Right atrium auricular region (tissue), 2 donors: ENCODE measurements around the gene NEK4. TPM values are rescaled to one million over a fixed set of nuclear protein-coding genes. Genes with fewer than 3 reads are reported as not detected.

Source experiments
- DNase-seq: peaks from one replicate; pipeline ENCODE4 v3.0.0-alpha.2; 2019; ENCODE audit warnings: low spot score
- H3K27ac ChIP-seq, 2 donors: fragments of 200-600 bp; sonication (generic); 1 replicate in 1 of 2; 2 replicates in 1 of 2; pipeline ENCODE4 v1.5.1; 2016 to 2019
- H3K27me3 ChIP-seq, 2 donors: fragments of 200-600 bp; sonication (generic); one replicate each; pipeline versions ENCODE4 v1.5.1 to v1.6.0; 2017 to 2019
- H3K36me3 ChIP-seq: fragments of 200-600 bp; sonication (generic); one replicate; pipeline ENCODE4 v1.5.1; 2016
- H3K4me1 ChIP-seq, 2 donors: fragments of 200-600 bp; sonication (generic); one replicate each; pipeline versions ENCODE4 v1.5.1 to v1.6.0; 2017 to 2019
- H3K4me3 ChIP-seq, 2 donors: fragments of 200-600 bp; sonication (generic); 1 replicate in 1 of 2; 2 replicates in 1 of 2; pipeline ENCODE4 v1.5.1; 2017 to 2019; ENCODE audit warnings: mild to moderate bottlenecking in 1 of 2, moderate library complexity in 1 of 2
- H3K9me3 ChIP-seq, 2 donors: fragments of 200-600 bp; sonication (generic); one replicate each; pipeline ENCODE4 v1.5.1; 2019
- total RNA-seq, 2 donors: library from RNA; depleted of rRNA; stranded (reverse); fragments of >200 nt; gene quantifications; one replicate each; pipeline ENCODE4 v1.1.0, GENCODE V29; 2016
- TF ChIP-seq, protein P1 (sequence below), 2 donors: fragments of 200-600 bp; sonication (generic); IDR thresholded peaks; one replicate each; pipeline ENCODE4 v1.5.1; 2019; ENCODE audit warnings: antibody characterized with exemption in 2 of 2

Gene NEK4
- total RNA-seq, 2 donors from 2014 or later, result 12.8 to 14.6 TPM

DNA sequence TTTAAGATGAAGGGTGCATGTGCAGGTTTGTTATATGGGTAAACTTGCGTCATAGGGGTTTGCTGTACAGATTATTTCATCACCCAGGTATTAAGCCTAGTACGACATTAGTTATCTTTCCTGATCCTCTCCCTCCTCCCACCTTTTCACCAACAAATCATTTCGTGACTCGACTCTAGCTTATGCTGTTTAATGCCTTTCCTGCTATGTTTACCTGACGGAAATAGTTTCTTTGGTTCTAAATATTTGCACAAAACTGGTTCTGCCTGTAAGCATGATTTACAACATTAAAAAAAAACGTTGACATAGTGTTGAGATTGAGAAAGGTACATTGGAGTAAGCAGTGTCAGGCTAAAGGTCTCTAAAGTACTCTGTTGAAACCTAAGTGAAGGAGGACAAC lies 82.5 kb downstream of the NEK4 start:
- Histone ChIP-seq H3K27me3 (no peaks in the 10 kb centered on the region), H3K4me1 (peaks cover 0 to 27% of the 10 kb centered on the region in 2 donors), H3K36me3 (peaks cover 66% of the 10 kb centered on the region), H3K27ac (no peak overlapping the region), H3K9me3 (no peaks in the 10 kb centered on the region), H3K4me3 (no peak overlapping the region)
- TF ChIP-seq, protein P1, sequence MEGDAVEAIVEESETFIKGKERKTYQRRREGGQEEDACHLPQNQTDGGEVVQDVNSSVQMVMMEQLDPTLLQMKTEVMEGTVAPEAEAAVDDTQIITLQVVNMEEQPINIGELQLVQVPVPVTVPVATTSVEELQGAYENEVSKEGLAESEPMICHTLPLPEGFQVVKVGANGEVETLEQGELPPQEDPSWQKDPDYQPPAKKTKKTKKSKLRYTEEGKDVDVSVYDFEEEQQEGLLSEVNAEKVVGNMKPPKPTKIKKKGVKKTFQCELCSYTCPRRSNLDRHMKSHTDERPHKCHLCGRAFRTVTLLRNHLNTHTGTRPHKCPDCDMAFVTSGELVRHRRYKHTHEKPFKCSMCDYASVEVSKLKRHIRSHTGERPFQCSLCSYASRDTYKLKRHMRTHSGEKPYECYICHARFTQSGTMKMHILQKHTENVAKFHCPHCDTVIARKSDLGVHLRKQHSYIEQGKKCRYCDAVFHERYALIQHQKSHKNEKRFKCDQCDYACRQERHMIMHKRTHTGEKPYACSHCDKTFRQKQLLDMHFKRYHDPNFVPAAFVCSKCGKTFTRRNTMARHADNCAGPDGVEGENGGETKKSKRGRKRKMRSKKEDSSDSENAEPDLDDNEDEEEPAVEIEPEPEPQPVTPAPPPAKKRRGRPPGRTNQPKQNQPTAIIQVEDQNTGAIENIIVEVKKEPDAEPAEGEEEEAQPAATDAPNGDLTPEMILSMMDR (IDR thresholded peaks at IDR 0.05), result no peak
- no peak for DNase-seq

DNA sequence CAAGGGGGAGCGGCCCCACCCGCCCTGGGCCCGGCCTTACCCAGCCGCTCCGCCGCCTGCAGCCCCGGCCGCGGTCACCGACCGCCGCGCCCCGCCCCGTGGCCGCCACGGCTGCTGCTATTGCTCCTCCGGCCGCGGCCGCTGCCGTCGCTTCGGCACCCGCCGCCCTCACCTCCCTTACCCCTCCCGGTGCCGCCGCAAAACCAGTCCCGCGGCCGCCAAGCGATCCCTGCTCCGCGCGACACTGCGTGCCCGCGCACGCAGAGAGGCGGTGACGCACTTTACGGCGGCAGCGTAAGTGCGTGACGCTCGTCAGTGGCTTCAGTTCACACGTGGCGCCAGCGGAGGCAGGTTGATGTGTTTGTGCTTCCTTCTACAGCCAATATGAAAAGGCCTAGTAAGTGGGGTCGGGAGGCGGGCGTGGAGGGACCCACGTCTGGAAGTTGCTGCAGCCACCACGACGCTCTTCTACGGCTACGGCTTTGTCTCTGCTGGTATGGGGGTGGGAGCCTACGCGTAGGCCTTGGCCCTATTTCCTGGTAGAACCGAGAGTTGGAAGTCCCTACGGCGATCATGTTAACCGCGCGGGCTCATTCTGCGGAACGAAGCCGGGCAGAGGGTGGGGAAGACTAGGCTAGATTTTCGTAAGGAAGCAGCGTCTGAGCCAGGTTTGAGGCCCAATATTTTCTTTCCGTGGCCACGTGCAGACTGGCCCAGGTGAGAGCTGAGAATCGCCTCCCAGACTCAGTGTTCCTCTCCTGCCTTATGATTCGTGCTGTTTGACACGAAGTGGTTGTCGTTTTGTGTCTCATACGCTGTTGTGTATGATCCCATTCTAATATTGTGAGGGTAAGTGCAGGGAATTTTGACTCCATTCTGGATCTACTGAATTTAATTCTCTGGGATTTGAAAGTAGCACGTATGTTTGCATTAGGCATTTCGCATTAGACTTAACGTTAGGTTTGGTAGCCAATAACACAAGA lies 84.7 kb downstream of the NEK4 start, which contains the start of the genes GNL3 and PBRM1:
TSS of gene GNL3 (plus strand) at position 324 of the 983 bp plus-strand sequence. CDS start at position 385, 61 bp downstream.
TSS of gene PBRM1 (minus strand) at position 205 of the 983 bp plus-strand sequence.
- no peaks in the 10 kb centered on the region for H3K27me3 ChIP-seq
- TF ChIP-seq, protein P1 (IDR thresholded peaks at IDR 0.05), result no peak
- DNase-seq, result peak; percentile 93
- H3K27ac ChIP-seq, result peak within 1 kb of the TSS; percentile 91 to 95
- peaks cover 0 to 45% of the 10 kb centered on the region in 2 donors for H3K4me1 ChIP-seq
- peak within 1 kb of the TSS; percentile 53 to 80 for H3K4me3 ChIP-seq
- H3K36me3 ChIP-seq, result peaks cover 44% of the 10 kb centered on the region
- H3K9me3 ChIP-seq, result no peaks in the 10 kb centered on the region

DNA sequence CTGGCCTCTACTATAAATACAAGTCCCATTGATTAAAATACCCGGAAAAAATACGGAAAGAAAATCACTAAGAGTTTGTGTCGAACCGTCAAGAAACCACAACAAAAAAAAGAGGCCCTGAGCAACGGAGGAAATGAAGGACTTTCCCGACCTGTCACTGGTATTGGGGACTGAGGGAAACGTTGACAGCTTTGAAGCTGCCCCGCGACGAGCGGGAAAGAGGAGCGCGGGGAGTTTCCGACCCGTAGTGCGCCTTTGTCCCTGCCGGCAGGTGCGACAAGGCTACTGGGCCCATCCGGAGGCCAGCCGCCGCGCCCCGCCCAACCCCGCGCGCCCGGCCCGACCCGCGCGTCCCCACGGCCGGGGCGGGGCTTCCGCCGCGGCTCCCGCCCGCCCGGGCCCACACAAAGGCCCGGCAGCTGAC lies 85.4 kb downstream of the NEK4 start:
- peaks cover 36% of the 10 kb centered on the region for H3K36me3 ChIP-seq
- peaks cover 0 to 45% of the 10 kb centered on the region in 2 donors for H3K4me1 ChIP-seq
- H3K27me3 ChIP-seq, result no peaks in the 10 kb centered on the region
- no peaks in the 10 kb centered on the region for H3K9me3 ChIP-seq
- H3K4me3 ChIP-seq, result peak overlapping the region; percentile 53 to 80
- H3K27ac ChIP-seq, result peak overlapping the region; percentile 91 to 95
- TF ChIP-seq, protein P1 (IDR thresholded peaks at IDR 0.05), result no peak
- DNase-seq, result peak; percentile 76

DNA sequence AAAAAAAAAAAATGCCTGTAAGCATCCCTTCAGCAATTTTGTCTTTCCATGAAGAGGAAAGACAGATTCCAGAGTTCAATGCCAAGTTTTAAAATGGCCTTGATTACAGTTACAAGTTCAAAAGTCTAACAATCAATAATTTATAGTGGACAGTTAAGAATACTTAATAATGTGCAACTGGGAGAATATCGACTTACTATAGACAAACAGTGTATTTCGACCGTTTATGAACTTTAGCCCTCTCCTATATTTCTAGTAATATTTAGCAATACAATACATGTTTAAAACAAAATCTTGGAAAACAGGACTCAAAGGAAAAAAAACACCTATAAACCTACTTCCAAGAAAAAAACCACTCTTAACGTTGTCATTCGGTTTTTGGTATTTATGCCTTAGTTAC lies 86.6 kb downstream of the NEK4 start:
- Histone ChIP-seq H3K4me1 (peaks cover 0 to 53% of the 10 kb centered on the region in 2 donors), H3K9me3 (no peaks in the 10 kb centered on the region), H3K27me3 (no peaks in the 10 kb centered on the region), H3K4me3 (no peak overlapping the region), H3K27ac (peak overlapping the region in 1 of 2 donors; percentile 95), H3K36me3 (peaks cover 29% of the 10 kb centered on the region)
- TF ChIP-seq, protein P1 (IDR thresholded peaks at IDR 0.05), result no peak
- DNase-seq, result no peak

DNA sequence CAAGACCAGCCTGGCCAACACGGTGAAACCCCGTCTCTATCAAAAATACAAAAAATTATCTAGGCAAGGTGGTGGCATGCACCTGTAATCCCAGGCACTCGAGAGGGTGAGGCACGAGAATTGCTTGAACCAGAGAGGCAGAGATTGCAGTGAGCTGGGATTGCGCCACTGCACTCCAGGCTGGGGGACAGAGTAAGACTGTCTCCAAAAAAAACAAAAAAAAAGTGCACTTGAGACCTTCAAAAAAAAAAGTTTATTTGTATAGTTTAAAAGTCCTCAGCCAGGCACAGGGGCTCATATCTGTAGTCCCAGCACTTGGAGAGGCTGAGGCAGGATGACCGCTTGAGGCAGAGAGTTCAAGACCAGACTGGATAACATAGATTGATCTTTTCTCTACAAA lies 87.1 kb downstream of the NEK4 start:
- TF ChIP-seq, protein P1 (IDR thresholded peaks at IDR 0.05), result no peak
- H3K4me1 ChIP-seq, result peaks cover 0 to 53% of the 10 kb centered on the region in 2 donors
- peaks cover 29% of the 10 kb centered on the region for H3K36me3 ChIP-seq
- H3K27me3 ChIP-seq, result no peaks in the 10 kb centered on the region
- no peaks in the 10 kb centered on the region for H3K9me3 ChIP-seq
- H3K4me3 ChIP-seq, result no peak overlapping the region
- peak overlapping the region; percentile 15 to 95 for H3K27ac ChIP-seq
- peak; percentile 60 for DNase-seq
